ACC112 (cell line): ENCODE measurements around the gene EFTUD2.
A peak's percentile ranks its signal among the peaks of the same experiment; 100 is the strongest.
"Not testable (repeated sequence)": the region's sequence is repeated elsewhere in the genome, so short reads cannot be mapped to it uniquely, and the experiment has no call there.

Source experiments
- H2AFZ ChIP-seq: fragments of 200-600 bp; sonication (generic); one replicate; pipeline ENCODE4 v1.6.0; 2017; ENCODE audit warnings: antibody characterized with exemption, low read length; ENCODE audit not compliant: unreplicated experiment
- H3K27ac ChIP-seq: fragments of 200-600 bp; sonication (generic); 2 replicates; pipeline ENCODE4 v1.5.1; 2014; ENCODE audit warnings: low read depth, mild to moderate bottlenecking, antibody characterized with exemption, low read length, moderate library complexity
- H3K27me3 ChIP-seq: fragments of 200-600 bp; sonication (generic); 2 replicates; pipeline ENCODE4 v1.6.1; 2014; ENCODE audit warnings: mild to moderate bottlenecking, antibody characterized with exemption, low read length, moderate library complexity, mixed read lengths; ENCODE audit not compliant: insufficient read depth
- H3K36me3 ChIP-seq: fragments of 200-600 bp; sonication (generic); 2 replicates; pipeline ENCODE4 v1.6.1; 2016; ENCODE audit warnings: mild to moderate bottlenecking, antibody characterized with exemption, low read length, moderate library complexity, mixed read lengths; ENCODE audit not compliant: insufficient read depth
- H3K4me1 ChIP-seq: fragments of 200-600 bp; sonication (generic); one replicate; pipeline ENCODE4 v1.6.1; 2016; ENCODE audit warnings: low read length, mixed read lengths; ENCODE audit not compliant: insufficient read depth, unreplicated experiment, control insufficient read depth
- H3K4me3 ChIP-seq: fragments of 200-600 bp; sonication (generic); 2 replicates; pipeline ENCODE4 v1.5.1; 2014; ENCODE audit warnings: mild to moderate bottlenecking, low read depth, low read length
- H3K79me2 ChIP-seq: fragments of 200-600 bp; sonication (generic); one replicate; pipeline ENCODE4 v1.6.0; 2016; ENCODE audit warnings: low read length; ENCODE audit not compliant: control insufficient read depth, unreplicated experiment, insufficient read depth

The EFTUD2 gene

DNA sequence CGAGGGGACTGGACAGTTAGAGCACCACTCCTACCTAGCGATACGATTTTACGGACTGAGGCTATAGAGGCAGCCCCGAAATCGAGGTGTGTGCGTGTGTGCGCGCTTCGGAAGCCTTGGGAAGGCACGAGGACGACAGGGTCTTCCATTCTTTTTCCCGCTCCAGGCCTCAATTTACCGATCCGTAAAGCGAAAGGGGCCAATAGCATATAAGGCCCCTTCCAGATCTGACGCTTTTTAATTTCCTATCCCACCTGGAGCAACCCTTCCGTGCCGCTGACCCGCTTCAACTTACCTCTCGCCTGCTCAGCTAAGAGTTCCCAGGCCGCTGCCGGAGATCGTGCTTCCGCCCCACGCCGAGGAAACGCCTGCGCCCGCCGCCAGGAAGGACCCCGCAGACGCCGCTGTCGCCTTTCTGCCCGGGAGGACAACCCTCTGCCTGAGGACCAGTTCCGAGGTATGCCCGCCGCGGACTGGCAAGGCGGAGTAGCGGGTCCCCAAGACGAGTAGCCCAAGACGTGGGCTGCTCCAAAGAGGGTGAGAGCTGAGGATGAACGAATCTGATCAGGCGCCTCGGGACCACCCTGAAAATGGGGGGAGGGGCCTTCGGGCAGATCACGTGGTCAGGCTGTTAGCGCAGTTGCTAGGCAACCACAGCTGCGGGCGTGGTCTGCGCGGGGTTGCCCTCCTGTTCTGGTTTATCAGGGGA, at the start of gene EFTUD2:
TSS of gene EFTUD2 (minus strand) at position 372 of the 709 bp plus-strand sequence. CDS start 4,924 bp downstream, outside the sequence.
- peaks cover 28% of the 10 kb centered on the region for H3K4me1 ChIP-seq
- H3K4me3 ChIP-seq, result peak within 1 kb of the TSS; percentile 92
- peaks cover 5% of the 10 kb centered on the region; the same call in 1 of the 2 replicates for H3K36me3 ChIP-seq
- peak within 1 kb of the TSS; percentile 92 for H3K27ac ChIP-seq
- no peaks in the 10 kb centered on the region for H3K27me3 ChIP-seq
- peaks cover 36% of the 10 kb centered on the region for H3K79me2 ChIP-seq
- H2AFZ ChIP-seq, result peak within 1 kb of the TSS; percentile 92

DNA sequence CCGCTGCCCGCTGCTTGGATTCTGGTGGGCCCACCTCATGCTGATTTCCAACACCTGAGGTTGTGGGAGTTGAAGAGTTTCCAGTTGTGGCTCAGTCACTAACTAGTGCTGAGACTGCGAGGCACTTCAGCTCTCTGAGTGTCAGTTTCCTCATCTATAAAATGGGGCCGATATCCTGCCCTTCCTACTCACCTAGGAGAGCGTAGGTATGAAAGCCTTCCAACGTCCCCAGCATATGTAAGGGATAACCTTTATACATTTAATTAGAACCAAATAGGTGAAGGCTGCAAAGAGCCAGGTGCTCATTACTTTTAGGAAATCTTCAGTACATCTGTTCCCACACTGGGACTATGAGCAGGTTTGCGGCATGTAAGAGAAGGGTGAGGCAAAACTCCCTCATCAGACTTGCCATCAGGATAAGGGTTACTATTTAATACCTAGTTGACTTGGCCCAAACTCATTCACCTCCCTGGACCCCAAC, 49.1 kb upstream of the EFTUD2 start:
- H3K4me3 ChIP-seq, result peak overlapping the region; percentile 100
- no peaks in the 10 kb centered on the region for H3K36me3 ChIP-seq
- H3K27me3 ChIP-seq, result no peaks in the 10 kb centered on the region
- peaks cover 4% of the 10 kb centered on the region for H3K4me1 ChIP-seq
- no peak overlapping the region; the same call in 1 of the 2 replicates for H3K27ac ChIP-seq
- peak overlapping the region; percentile 87 for H2AFZ ChIP-seq
- H3K79me2 ChIP-seq, result peaks cover 42% of the 10 kb centered on the region

DNA sequence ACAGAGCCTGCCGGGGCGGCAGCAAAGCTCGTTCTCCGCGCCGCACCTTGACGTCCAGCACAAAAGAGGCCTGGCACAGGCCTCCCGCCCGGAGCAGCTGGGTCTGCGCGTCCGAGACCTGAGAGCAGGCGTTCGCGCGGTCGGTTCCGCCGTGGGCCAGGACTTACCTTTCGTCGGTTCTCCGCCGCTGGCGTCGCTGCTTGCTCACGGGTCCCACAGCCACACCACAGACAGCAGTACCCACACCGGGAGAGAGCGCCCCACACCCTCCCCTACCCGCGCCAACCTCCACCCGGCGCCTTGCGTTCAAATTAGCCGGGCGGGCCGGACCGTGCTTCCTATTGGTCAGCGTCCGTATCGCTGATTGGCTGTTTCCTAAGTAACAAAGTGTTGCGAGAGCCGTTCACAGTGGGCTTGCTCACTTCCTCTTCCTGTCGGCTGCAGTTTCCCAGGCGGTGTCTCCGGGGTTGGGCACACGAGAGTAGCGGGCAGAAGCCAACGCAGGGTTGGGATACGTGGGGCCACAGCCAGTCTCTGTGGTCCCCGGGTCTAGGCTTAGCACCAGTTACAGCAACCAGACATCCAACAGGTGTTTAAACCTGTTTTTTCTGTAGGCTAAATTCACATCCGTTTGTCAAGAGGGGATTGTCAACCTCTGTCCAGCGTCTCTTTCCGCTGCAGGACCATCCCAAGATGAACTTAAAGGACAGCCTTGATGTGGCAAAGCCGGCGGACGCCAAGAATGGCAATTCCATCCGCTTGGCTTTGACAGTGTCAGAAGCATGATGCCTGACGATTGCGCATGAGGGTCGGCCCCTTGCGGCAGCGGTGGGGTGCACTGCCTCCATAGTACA, 48.4 kb upstream of the EFTUD2 start, which contains the start of gene KIF18B:
TSS of gene KIF18B (minus strand) at position 313 of the 854 bp plus-strand sequence. CDS start 11,429 bp downstream, outside the sequence.
- Histone ChIP-seq H2AFZ (peak within 1 kb of the TSS; percentile 87), H3K4me3 (peak within 1 kb of the TSS; percentile 100), H3K4me1 (peaks cover 4% of the 10 kb centered on the region), H3K27ac (peak within 1 kb of the TSS; percentile 59), H3K36me3 (no peaks in the 10 kb centered on the region), H3K79me2 (peaks cover 48% of the 10 kb centered on the region), H3K27me3 (no peaks in the 10 kb centered on the region)

DNA sequence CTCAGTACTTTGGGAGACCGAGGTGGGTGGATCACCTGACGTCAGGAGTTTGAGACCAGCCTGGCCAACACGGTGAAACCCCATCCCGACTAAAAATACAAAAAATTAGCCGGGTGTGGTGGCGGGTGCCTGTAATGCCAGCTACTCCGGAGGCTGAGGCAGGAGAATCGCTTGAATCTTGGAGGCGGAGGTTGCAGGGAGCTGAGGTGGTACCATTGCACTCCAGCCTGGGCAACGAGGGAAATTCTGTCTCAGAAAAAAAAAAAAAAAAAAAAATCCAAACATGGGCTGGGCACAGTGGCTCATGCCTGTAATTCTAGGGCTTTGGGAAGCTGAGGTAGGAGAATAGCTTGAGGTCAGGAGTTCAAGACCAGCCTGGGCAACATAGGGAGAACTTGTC, 46.4 kb upstream of the EFTUD2 start:
- H3K36me3 ChIP-seq, H3K27ac ChIP-seq, H2AFZ ChIP-seq, H3K27me3 ChIP-seq: not testable (repeated sequence)
- H3K79me2 ChIP-seq, result peaks cover 67% of the 10 kb centered on the region
- H3K4me3 ChIP-seq, result peak overlapping the region; percentile 100; the same call in 1 of the 2 replicates
- H3K4me1 ChIP-seq, result peaks cover 18% of the 10 kb centered on the region

DNA sequence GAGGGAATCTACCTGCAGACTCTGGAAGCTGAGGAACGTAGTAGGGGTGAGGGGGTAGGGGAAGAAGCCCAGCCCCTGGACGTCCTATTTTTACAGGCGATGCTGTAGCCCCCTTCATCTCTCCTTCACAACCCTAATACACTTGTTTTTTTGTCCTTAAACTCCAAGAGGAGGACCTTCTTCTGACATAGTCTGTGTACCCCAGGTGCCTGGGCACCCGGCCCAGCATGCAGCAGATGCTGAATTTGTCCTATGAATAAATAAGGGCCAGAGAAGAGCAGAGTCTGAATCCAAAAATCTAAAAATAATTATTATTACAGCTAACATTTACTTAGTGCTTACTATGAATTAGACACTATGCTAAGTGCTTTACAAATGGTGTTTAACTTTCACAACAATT, 43.2 kb upstream of the EFTUD2 start:
- Histone ChIP-seq H3K4me3 (no peak overlapping the region), H3K4me1 (peaks cover 17% of the 10 kb centered on the region), H2AFZ (no peak overlapping the region), H3K27ac (no peak overlapping the region), H3K36me3 (peaks cover 7% of the 10 kb centered on the region), H3K79me2 (peaks cover 85% of the 10 kb centered on the region), H3K27me3 (no peaks in the 10 kb centered on the region)

DNA sequence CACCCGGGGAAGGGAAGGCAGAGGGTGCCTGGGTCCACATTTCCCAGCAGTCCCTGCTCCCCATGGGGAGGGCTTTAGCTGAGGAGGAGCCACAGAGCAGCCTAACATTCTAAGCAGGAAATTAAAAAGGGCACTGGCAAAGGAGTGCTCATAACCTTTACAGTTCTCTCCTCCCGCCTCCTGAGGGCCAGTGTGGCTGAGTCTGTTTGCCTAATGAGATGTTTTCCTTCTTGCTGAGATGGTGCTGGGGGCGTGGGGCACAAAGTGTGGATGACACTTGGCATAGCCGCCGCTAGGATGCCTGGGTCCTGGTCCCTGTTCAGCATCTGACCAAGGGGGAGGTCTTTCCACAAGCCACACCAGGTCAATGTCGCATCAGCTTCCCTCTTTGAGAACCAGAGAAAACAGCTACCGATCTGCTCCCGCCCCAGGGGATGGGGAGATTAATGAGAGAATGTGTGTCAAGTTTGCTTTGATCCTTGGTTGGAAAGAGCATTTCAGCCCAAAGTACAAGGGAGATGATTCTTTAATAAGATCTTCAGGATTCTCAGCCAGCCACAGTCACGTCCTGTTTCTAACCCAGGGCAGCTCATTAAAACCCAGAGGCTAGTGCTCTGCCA, 42.6 kb upstream of the EFTUD2 start:
- Histone ChIP-seq H3K27me3 (no peaks in the 10 kb centered on the region), H2AFZ (no peak overlapping the region), H3K36me3 (peaks cover 7% of the 10 kb centered on the region), H3K4me1 (peaks cover 17% of the 10 kb centered on the region), H3K27ac (no peak overlapping the region), H3K4me3 (no peak overlapping the region), H3K79me2 (peaks cover 85% of the 10 kb centered on the region)

DNA sequence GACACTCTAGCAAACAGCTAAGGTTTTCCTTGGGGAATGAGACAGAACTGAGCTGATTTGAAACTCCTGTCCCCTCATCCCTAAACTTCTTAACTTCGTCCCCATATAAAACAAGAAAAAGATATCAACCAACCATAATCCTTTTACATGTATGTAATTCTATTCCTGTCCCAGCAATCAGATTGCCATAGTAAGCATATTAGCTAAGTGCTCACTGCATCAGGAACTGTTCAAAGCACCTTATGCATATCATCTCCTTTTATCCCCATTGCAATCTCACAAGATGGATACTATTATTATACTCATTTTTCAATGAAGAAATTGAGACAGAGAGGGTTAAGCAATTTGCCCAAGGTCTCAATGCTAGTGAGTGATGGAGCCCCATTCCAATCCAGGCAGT, 41.5 kb upstream of the EFTUD2 start:
- no peak overlapping the region for H2AFZ ChIP-seq
- peaks cover 80% of the 10 kb centered on the region for H3K79me2 ChIP-seq
- peaks cover 17% of the 10 kb centered on the region for H3K4me1 ChIP-seq
- H3K4me3 ChIP-seq, result no peak overlapping the region
- H3K27ac ChIP-seq, result peak overlapping the region; percentile 32
- H3K27me3 ChIP-seq, result no peaks in the 10 kb centered on the region
- H3K36me3 ChIP-seq, result peaks cover 7% of the 10 kb centered on the region

DNA sequence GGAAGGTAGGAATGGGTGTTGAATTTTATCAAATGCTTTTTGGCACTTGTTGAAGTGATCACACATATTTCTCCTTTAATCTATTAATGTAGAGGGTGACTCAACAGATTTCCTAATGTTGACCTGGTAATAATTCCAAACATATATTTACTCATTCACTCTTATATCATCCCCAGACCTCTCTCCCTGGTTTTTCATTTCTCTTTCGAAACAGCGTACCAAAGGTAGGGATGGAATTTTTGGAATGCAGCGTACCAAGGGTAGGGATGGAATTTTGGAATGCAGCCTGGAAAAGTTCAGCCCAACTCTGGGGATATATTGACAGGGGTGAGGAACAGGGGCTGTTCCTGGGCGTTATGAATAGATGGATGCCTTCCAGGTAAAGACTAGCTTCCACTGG, 41.1 kb upstream of the EFTUD2 start:
- Histone ChIP-seq H3K4me3 (no peak overlapping the region), H3K79me2 (peaks cover 75% of the 10 kb centered on the region), H3K4me1 (peaks cover 17% of the 10 kb centered on the region), H2AFZ (no peak overlapping the region), H3K27ac (peak overlapping the region; percentile 32), H3K36me3 (peaks cover 7% of the 10 kb centered on the region), H3K27me3 (no peaks in the 10 kb centered on the region)

DNA sequence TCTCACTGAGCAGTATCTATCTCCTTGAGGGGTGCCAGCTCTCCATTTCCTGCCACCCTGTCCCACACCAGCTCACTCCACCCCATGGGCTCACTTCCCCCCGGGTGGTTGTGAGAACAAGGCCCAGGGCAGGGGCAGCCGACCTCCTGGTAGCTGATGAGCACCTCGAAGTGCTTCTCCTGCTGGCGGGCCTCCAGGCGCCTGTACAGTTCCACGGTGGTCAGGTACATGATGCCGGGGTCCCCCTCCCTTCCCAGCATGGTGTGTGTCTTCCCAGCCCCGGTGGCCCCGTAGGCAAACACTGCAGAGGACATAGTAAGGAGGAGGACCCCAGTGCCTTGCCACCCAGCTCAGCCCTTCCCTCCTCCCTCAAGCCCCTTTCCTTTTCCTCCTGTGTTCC, 35.9 kb upstream of the EFTUD2 start:
- peaks cover 25% of the 10 kb centered on the region for H3K79me2 ChIP-seq
- no peak overlapping the region for H2AFZ ChIP-seq
- no peak overlapping the region for H3K27ac ChIP-seq
- H3K27me3 ChIP-seq, result no peaks in the 10 kb centered on the region
- peaks cover 10% of the 10 kb centered on the region for H3K36me3 ChIP-seq
- no peaks in the 10 kb centered on the region for H3K4me1 ChIP-seq
- no peak overlapping the region for H3K4me3 ChIP-seq

DNA sequence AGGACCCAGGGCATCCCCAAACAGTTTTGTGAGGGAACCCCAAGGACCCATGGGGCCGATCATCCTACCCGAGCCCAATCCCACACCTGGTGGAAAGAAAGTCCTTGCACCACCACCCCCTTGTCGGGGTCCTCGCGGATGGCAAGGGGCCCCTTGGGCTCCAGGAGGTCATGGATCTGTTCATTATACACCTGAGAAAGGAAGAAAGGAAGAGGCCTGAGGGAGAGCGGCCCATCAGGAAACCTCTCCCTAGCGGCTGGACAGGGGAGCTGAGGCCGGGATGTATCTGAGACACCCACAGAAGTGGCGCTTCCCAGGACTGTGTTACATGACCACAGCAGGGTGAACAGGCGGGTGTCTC, 35.5 kb upstream of the EFTUD2 start:
- peaks cover 10% of the 10 kb centered on the region for H3K36me3 ChIP-seq

More for the DNA sequence above, 35.5 kb upstream of the EFTUD2 start:
- H3K27ac ChIP-seq, result no peak overlapping the region
- peaks cover 22% of the 10 kb centered on the region for H3K79me2 ChIP-seq
- H3K4me1 ChIP-seq, result no peaks in the 10 kb centered on the region
- no peak overlapping the region for H2AFZ ChIP-seq
- no peak overlapping the region for H3K4me3 ChIP-seq
- no peaks in the 10 kb centered on the region for H3K27me3 ChIP-seq
